MM.1S (cell line): Measurements from ENCODE around the gene TMC4.
"Not testable (repeated sequence)": the region's sequence is repeated elsewhere in the genome, so short reads cannot be mapped to it uniquely, and the experiment has no call there.

Experiments
- DNase-seq: peaks from one replicate; pipeline ENCODE4 v3.0.0-alpha.2; 2015
- H2AFZ ChIP-seq: fragments of 300-600 bp; sonication (generic); 2 replicates; pipeline ENCODE4 v1.6.0; 2016; ENCODE audit warnings: antibody characterized with exemption, low read length
- H3F3A ChIP-seq: fragments of 300-600 bp; sonication (generic); 2 replicates; pipeline ENCODE4 v1.6.1; 2016; ENCODE audit warnings: mild to moderate bottlenecking, antibody characterized with exemption, low read length, moderate library complexity, mixed read lengths; ENCODE audit not compliant: insufficient read depth
- H3K27ac ChIP-seq: fragments of 300-600 bp; sonication (generic); 2 replicates; pipeline ENCODE4 v1.5.1; 2016; ENCODE audit warnings: mild to moderate bottlenecking, low read length
- H3K27me3 ChIP-seq: fragments of 300-600 bp; sonication (generic); replicated peaks from 2 replicates; pipeline ENCODE4 v1.6.0; 2016; ENCODE audit warnings: low read length; ENCODE audit not compliant: insufficient read depth
- H3K36me3 ChIP-seq: fragments of 300-600 bp; sonication (generic); replicated peaks from 2 replicates; pipeline ENCODE4 v1.6.1; 2016; ENCODE audit warnings: mild to moderate bottlenecking, low read length, mixed read lengths; ENCODE audit not compliant: insufficient read depth
- H3K4me1 ChIP-seq: fragments of 300-600 bp; sonication (generic); 2 replicates; pipeline ENCODE4 v1.6.1; 2016; ENCODE audit warnings: low read length, mixed read lengths
- H3K4me2 ChIP-seq: fragments of 300-600 bp; sonication (generic); 2 replicates; pipeline ENCODE4 v1.6.0; 2016; ENCODE audit warnings: low read depth, low read length
- H3K4me3 ChIP-seq: fragments of 300-600 bp; sonication (generic); 2 replicates; pipeline ENCODE4 v1.5.1; 2016; ENCODE audit warnings: low read length, mixed read lengths
- H3K79me2 ChIP-seq: fragments of 300-600 bp; sonication (generic); 2 replicates; pipeline ENCODE4 v1.6.1; 2016; ENCODE audit warnings: mixed run types, low read length, mixed read lengths
- H3K9ac ChIP-seq: fragments of 300-600 bp; sonication (generic); 2 replicates; pipeline ENCODE4 v1.6.1; 2016; ENCODE audit warnings: low read length, mixed read lengths
- H3K9me2 ChIP-seq: fragments of 300-600 bp; sonication (generic); replicated peaks from 2 replicates; pipeline ENCODE4 v1.6.1; 2016; ENCODE audit warnings: mild to moderate bottlenecking, low read length, mixed read lengths; ENCODE audit not compliant: insufficient read depth
- H3K9me3 ChIP-seq: fragments of 300-600 bp; sonication (generic); replicated peaks from 2 replicates; pipeline ENCODE4 v1.6.1; 2016; ENCODE audit warnings: mild to moderate bottlenecking, low read length, mixed read lengths; ENCODE audit not compliant: insufficient read depth
- H4K20me1 ChIP-seq: fragments of 300-600 bp; sonication (generic); 2 replicates; pipeline ENCODE4 v1.6.1; 2016; ENCODE audit warnings: mild to moderate bottlenecking, low read length, moderate library complexity, mixed read lengths; ENCODE audit not compliant: insufficient read depth
- CTCF ChIP-seq: fragments of 300-600 bp; sonication (generic); IDR thresholded peaks from 2 replicates; pipeline ENCODE4 v1.5.1; 2016; ENCODE audit warnings: antibody characterized with exemption, low read length, mixed read lengths
- EZH2 ChIP-seq: fragments of 300-600 bp; sonication (generic); optimal IDR thresholded peaks from 2 replicates; pipeline ENCODE3; 2017; ENCODE audit warnings: low read depth, mild to moderate bottlenecking, antibody characterized with exemption, low read length, mixed read lengths
- EZH2phosphoT487 ChIP-seq: fragments of 300-600 bp; sonication (generic); IDR thresholded peaks from 2 replicates; pipeline ENCODE4 v1.6.1; 2018; ENCODE audit warnings: antibody characterized with exemption, low read length

Gene TMC4

GRCh38 chr19:54199401-54199800 is 26.4 kb upstream of the TMC4 start:
- H3K27me3 ChIP-seq: no peaks in the 10 kb centered on the region
- H3K4me2 ChIP-seq: no peak overlapping the region
- no peak overlapping the region for H3K4me3 ChIP-seq
- H2AFZ ChIP-seq: no peak overlapping the region
- H3K27ac ChIP-seq: no peak overlapping the region
- H3K36me3 ChIP-seq: peaks cover 28% of the 10 kb centered on the region
- peaks cover 32% of the 10 kb centered on the region for H4K20me1 ChIP-seq
- H3K9me3 ChIP-seq: no peaks in the 10 kb centered on the region
- no peak overlapping the region for H3K9ac ChIP-seq
- peaks cover 38% of the 10 kb centered on the region for H3K79me2 ChIP-seq
- TF ChIP-seq EZH2 (no peak), EZH2phosphoT487 (no peak), CTCF (no peak)
- no peak for DNase-seq
- peaks cover 24% of the 10 kb centered on the region for H3K4me1 ChIP-seq
- H3F3A ChIP-seq: peaks cover 33% of the 10 kb centered on the region
- no peaks in the 10 kb centered on the region for H3K9me2 ChIP-seq

- H3K27ac ChIP-seq: no peak overlapping the region
- H3K4me3 ChIP-seq: no peak overlapping the region
- TF ChIP-seq CTCF (no peak), EZH2phosphoT487 (no peak), EZH2 (no peak)
- H3F3A ChIP-seq: peaks cover 14% of the 10 kb centered on the region
- H3K4me1 ChIP-seq: peaks cover 11% of the 10 kb centered on the region
- H4K20me1 ChIP-seq: peaks cover 9% of the 10 kb centered on the region
- no peaks in the 10 kb centered on the region for H3K9me2 ChIP-seq
- H3K9ac ChIP-seq: no peak overlapping the region
- no peaks in the 10 kb centered on the region for H3K9me3 ChIP-seq
- peaks cover 28% of the 10 kb centered on the region for H3K79me2 ChIP-seq
- H2AFZ ChIP-seq: no peak overlapping the region
- no peaks in the 10 kb centered on the region for H3K27me3 ChIP-seq
- DNase-seq: no peak
- H3K36me3 ChIP-seq: peaks cover 8% of the 10 kb centered on the region
- H3K4me2 ChIP-seq: no peak overlapping the region
Measured at GRCh38 chr19:54197121-54197520, 24.2 kb upstream of the TMC4 start.

GRCh38 chr19:54196536-54196935 is 23.6 kb upstream of the TMC4 start:
- H3K79me2 ChIP-seq: peaks cover 28% of the 10 kb centered on the region
- no peak overlapping the region for H2AFZ ChIP-seq
- no peak overlapping the region for H3K9ac ChIP-seq
- H3K4me2 ChIP-seq: no peak overlapping the region
- no peaks in the 10 kb centered on the region for H3K27me3 ChIP-seq
- no peak for DNase-seq
- no peak overlapping the region for H3K27ac ChIP-seq
- TF ChIP-seq EZH2phosphoT487: no peak
- no peak for TF ChIP-seq EZH2
- no peak for TF ChIP-seq CTCF
- no peaks in the 10 kb centered on the region for H3K9me2 ChIP-seq
- no peaks in the 10 kb centered on the region for H3K9me3 ChIP-seq
- H4K20me1 ChIP-seq: peaks cover 3% of the 10 kb centered on the region
- H3K4me3 ChIP-seq: no peak overlapping the region
- H3K4me1 ChIP-seq: peaks cover 8% of the 10 kb centered on the region
- H3F3A ChIP-seq: peaks cover 8% of the 10 kb centered on the region
- H3K36me3 ChIP-seq: peaks cover 2% of the 10 kb centered on the region; the same call in 1 of the 2 replicates

- H3K36me3 ChIP-seq, H3K9me2 ChIP-seq, H3K4me3 ChIP-seq, H4K20me1 ChIP-seq, H3K4me1 ChIP-seq, H3K27ac ChIP-seq, H3K27me3 ChIP-seq, H3K4me2 ChIP-seq, H3K9ac ChIP-seq, DNase-seq, H3K9me3 ChIP-seq, H3F3A ChIP-seq, H2AFZ ChIP-seq: not testable (repeated sequence)
- peaks cover 19% of the 10 kb centered on the region for H3K79me2 ChIP-seq
Measured at GRCh38 chr19:54194463-54194862, 21.5 kb upstream of the TMC4 start.
